ENCODE results near the gene ART3. TPM values are rescaled to one million over a fixed set of nuclear protein-coding genes. Genes with fewer than 3 reads are reported as not detected.

ART3 gene
- polyA plus RNA-seq, 2 of the 4 experiments (the other 2 are of a cell fraction): not detected

DNA sequence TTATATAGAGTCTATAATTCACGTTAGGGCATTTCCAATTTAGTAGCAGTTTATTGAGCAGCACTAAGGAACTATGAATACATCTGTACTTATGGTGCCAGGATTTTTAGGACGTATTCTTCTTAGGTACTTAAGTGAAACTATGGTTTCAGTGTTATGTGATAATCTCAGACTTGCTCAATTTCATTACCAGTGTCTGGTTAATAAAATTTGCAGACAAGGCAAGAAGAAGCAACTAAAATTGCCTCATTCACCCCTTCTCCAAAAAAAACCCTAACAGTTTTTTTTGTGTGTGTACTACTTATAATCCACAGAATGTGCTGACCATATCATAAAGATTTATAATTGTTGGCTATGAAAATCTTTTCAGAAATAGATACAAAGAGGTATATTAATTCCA lies 45.2 kb upstream of the ART3 start (continued):
- TF ChIP-seq, protein P1, sequence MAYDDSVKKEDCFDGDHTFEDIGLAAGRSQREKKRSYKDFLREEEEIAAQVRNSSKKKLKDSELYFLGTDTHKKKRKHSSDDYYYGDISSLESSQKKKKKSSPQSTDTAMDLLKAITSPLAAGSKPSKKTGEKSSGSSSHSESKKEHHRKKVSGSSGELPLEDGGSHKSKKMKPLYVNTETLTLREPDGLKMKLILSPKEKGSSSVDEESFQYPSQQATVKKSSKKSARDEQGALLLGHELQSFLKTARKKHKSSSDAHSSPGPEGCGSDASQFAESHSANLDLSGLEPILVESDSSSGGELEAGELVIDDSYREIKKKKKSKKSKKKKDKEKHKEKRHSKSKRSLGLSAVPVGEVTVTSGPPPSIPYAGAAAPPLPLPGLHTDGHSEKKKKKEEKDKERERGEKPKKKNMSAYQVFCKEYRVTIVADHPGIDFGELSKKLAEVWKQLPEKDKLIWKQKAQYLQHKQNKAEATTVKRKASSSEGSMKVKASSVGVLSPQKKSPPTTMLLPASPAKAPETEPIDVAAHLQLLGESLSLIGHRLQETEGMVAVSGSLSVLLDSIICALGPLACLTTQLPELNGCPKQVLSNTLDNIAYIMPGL (CRISPR knock-in tag; IDR thresholded peaks at IDR 0.05; ENCODE audit: borderline replicate concordance): no peak
- no peak for TF ChIP-seq HOXB5 (CRISPR knock-in tag; IDR thresholded peaks at IDR 0.05)
- TF ChIP-seq BHLHE40 (IDR thresholded peaks at IDR 0.05; ENCODE audit: low read depth, low read length): no peak
- TF ChIP-seq KDM1A (IDR thresholded peaks at IDR 0.05; ENCODE audit: low read depth): no peak
- TF ChIP-seq, protein P2, sequence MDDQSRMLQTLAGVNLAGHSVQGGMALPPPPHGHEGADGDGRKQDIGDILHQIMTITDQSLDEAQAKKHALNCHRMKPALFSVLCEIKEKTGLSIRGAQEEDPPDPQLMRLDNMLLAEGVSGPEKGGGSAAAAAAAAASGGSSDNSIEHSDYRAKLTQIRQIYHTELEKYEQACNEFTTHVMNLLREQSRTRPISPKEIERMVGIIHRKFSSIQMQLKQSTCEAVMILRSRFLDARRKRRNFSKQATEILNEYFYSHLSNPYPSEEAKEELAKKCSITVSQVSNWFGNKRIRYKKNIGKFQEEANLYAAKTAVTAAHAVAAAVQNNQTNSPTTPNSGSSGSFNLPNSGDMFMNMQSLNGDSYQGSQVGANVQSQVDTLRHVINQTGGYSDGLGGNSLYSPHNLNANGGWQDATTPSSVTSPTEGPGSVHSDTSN (IDR thresholded peaks at IDR 0.05): no peak
- no peak for TF ChIP-seq FOSB (CRISPR knock-in tag; IDR thresholded peaks at IDR 0.05)
- TF ChIP-seq HES2 (IDR thresholded peaks at IDR 0.05): no peak

- H3K4me2 ChIP-seq: no peak overlapping the region
- ChIA-PET CTCF (interaction anchor here (0.5 kb wide), 1 partner anchor 84 kb away, joined by 4 read pairs; no protein-coding TSS in a partner anchor), POLR2A (no interaction called here)
- H3K4me1 ChIP-seq: no peaks in the 10 kb centered on the region
- no peak overlapping the region for H3K4me3 ChIP-seq
- ATAC-seq (no peak), DNase-seq (ENCODE audit: low read depth in 1 of 2, low spot score in 1 of 2) (no peak), FAIRE-seq (no peak)
- H3K27ac ChIP-seq: no peak overlapping the region
- TF ChIP-seq HEYL (CRISPR knock-in tag; IDR thresholded peaks at IDR 0.05) (no peak), RARB (CRISPR knock-in tag; IDR thresholded peaks at IDR 0.05) (no peak), MYC (IDR thresholded peaks at IDR 0.05; ENCODE audit: borderline replicate concordance, low read length) (no peak), ESRRA (IDR thresholded peaks at IDR 0.05; ENCODE audit: borderline replicate concordance, low read length) (no peak), SREBF2 (IDR thresholded peaks at IDR 0.05) (no peak), POLR2AphosphoS2 (conservative IDR thresholded peaks at IDR 0.05; ENCODE audit: low read length) (no peak), MAZ (IDR thresholded peaks at IDR 0.05; ENCODE audit: borderline replicate concordance, low read depth, low read length) (no peak), ZNF302 (CRISPR knock-in tag; IDR thresholded peaks at IDR 0.05) (no peak), ZSCAN20 (CRISPR knock-in tag; IDR thresholded peaks at IDR 0.05) (no peak), BCL3 (IDR thresholded peaks at IDR 0.05) (no peak), CEBPB (IDR thresholded peaks at IDR 0.05) (no peak), MAFK (IDR thresholded peaks at IDR 0.05; ENCODE audit: partially characterized antibody) (no peak), FOXS1 (CRISPR knock-in tag; IDR thresholded peaks at IDR 0.05) (no peak), HOXB5 (CRISPR knock-in tag; IDR thresholded peaks at IDR 0.05) (no peak), NR3C1 (IDR thresholded peaks at IDR 0.05) (no peak), CBX8 (IDR thresholded peaks at IDR 0.05) (no peak), EHF (CRISPR knock-in tag; IDR thresholded peaks at IDR 0.05) (no peak), HOXB13 (CRISPR knock-in tag; IDR thresholded peaks at IDR 0.05; ENCODE audit: low read depth) (no peak)
- TF ChIP-seq, protein P3, sequence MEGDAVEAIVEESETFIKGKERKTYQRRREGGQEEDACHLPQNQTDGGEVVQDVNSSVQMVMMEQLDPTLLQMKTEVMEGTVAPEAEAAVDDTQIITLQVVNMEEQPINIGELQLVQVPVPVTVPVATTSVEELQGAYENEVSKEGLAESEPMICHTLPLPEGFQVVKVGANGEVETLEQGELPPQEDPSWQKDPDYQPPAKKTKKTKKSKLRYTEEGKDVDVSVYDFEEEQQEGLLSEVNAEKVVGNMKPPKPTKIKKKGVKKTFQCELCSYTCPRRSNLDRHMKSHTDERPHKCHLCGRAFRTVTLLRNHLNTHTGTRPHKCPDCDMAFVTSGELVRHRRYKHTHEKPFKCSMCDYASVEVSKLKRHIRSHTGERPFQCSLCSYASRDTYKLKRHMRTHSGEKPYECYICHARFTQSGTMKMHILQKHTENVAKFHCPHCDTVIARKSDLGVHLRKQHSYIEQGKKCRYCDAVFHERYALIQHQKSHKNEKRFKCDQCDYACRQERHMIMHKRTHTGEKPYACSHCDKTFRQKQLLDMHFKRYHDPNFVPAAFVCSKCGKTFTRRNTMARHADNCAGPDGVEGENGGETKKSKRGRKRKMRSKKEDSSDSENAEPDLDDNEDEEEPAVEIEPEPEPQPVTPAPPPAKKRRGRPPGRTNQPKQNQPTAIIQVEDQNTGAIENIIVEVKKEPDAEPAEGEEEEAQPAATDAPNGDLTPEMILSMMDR (IDR thresholded peaks at IDR 0.05): no peak
- TF ChIP-seq, protein P4, sequence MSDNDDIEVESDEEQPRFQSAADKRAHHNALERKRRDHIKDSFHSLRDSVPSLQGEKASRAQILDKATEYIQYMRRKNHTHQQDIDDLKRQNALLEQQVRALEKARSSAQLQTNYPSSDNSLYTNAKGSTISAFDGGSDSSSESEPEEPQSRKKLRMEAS (IDR thresholded peaks at IDR 0.05): no peak
- H3K9me3 ChIP-seq: no peaks in the 10 kb centered on the region
- WGBS (ENCODE audit: missing lambda C conversion rate): 27% methylated on average over 3 of the region's 3 CpGs
Observed at GRCh38 chr4:76035141-76035540, 39.4 kb upstream of the ART3 start.
